Naive B cell (primary cell): ENCODE measurements around the gene ZNF107. TPM values are rescaled to one million over a fixed set of nuclear protein-coding genes. Genes with fewer than 3 reads are reported as not detected.

ENCODE experiments used
- polyA plus RNA-seq, 6 donors: library from polyadenylated mRNA; unstranded; fragments of 300-500 nt; fragmentation: Illumina TruSeq; gene quantifications; one replicate each; pipeline ENCODE4 v1.2.3, GENCODE V29; 2021; ENCODE audit warnings: low read depth in 6 of 6

Gene ZNF107
- polyA plus RNA-seq, 6 donors from 2014 or later = 13.6 to 37.3 (median 23.6) TPM

Other genes starting within 250 kb of the ZNF107 start
- gene ZNF680, start 103.1 kb upstream of the ZNF107 start, polyA plus RNA-seq = 10 to 100 TPM in 5 of 6 donors, 1 to 10 TPM in 1; 3.7 to 16.9 (median 14.3) TPM
- 10 to 100 TPM; 12.9 to 24.5 (median 21.6) TPM for gene ZNF138, start 128.3 kb downstream of the ZNF107 start, polyA plus RNA-seq
- gene ZNF273, start 237.1 kb downstream of the ZNF107 start, polyA plus RNA-seq = 10 to 100 TPM; 10.0 to 18.0 (median 12.6) TPM